Esophagus squamous epithelium (tissue), 5 donors: ENCODE data around the gene TSTD1. TPM values are rescaled to one million over a fixed set of nuclear protein-coding genes. Genes with fewer than 3 reads are reported as not detected.
A peak's percentile ranks its signal among the peaks of the same experiment; 100 is the strongest.

Experiments used
- DNase-seq: peaks from one replicate; lab custom pipeline; 2025; lab: John Stamatoyannopoulos, UW
- H3K27ac ChIP-seq, 4 donors: fragments of 200-600 bp; sonication (generic); one replicate each; pipeline ENCODE4 v1.5.1; 2016 to 2019; ENCODE audit warnings: mild to moderate bottlenecking in 1 of 4
- H3K27me3 ChIP-seq, 4 donors: fragments of 200-600 bp; sonication (generic); 1 replicate in 3 of 4; 2 replicates in 1 of 4; pipeline versions ENCODE4 v1.5.1 to v1.6.0; 2017 to 2021; ENCODE audit warnings: antibody characterized with exemption in 1 of 4
- H3K36me3 ChIP-seq, 3 donors: fragments of 200-600 bp; sonication (generic); one replicate each; pipeline ENCODE4 v1.5.1; 2016 to 2019
- H3K4me1 ChIP-seq, 3 donors: fragments of 200-600 bp; sonication (generic); one replicate each; pipeline ENCODE4 v1.5.1; 2017 to 2019
- H3K4me3 ChIP-seq, 4 donors: fragments of 200-600 bp; sonication (generic); 1 replicate in 3 of 4; 2 replicates in 1 of 4; pipeline ENCODE4 v1.5.1; 2016 to 2019; ENCODE audit warnings: mild to moderate bottlenecking in 2 of 4, moderate library complexity in 1 of 4
- H3K9me3 ChIP-seq, 3 donors: fragments of 200-600 bp; sonication (generic); one replicate each; pipeline ENCODE4 v1.5.1; 2016 to 2019
- CTCF ChIP-seq, 6 experiments: fragments of 450-650 bp in 4 of 6; fragments of 200-600 bp in 2 of 6; sonication (generic) in 2 of 6; IDR thresholded peaks; one replicate each; pipeline ENCODE4 v1.5.1; 2016 to 2019; ENCODE audit warnings: antibody characterized with exemption in 6 of 6, mild to moderate bottlenecking in 4 of 6, moderate library complexity in 4 of 6
- POLR2A ChIP-seq, 4 donors: fragments of 450-650 bp; IDR thresholded peaks; one replicate each; pipeline ENCODE4 v1.6.1; 2017; ENCODE audit warnings: antibody characterized with exemption in 4 of 4, mild to moderate bottlenecking in 4 of 4, moderate library complexity in 3 of 4
- WGBS, 2 donors: methylation state at CpG; one replicate each; pipeline ENCODE4 v1.1.5; 2018; 5-methylcytosine and 5-hydroxymethylcytosine counted together
- intact Hi-C: fragments of 100-400 bp; cut with DNase I; formaldehyde crosslinking; loops from one replicate; pipeline ENCODE4 v1.15.0; 2022
- total RNA-seq, 4 donors: library from RNA; depleted of rRNA; stranded (reverse); fragments of >200 nt; gene quantifications; one replicate each; pipeline ENCODE4 v1.1.0, GENCODE V29; 2016
- donor health status: DM: yes; HTN: yes; CAD: no.

Gene TSTD1, protein sequence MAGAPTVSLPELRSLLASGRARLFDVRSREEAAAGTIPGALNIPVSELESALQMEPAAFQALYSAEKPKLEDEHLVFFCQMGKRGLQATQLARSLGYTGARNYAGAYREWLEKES
- total RNA-seq, result 10 to 100 TPM; 69.3 to 99.0 (median 91.4) TPM

- peak in 1 of 6 experiments; percentile 11 for TF ChIP-seq CTCF (IDR thresholded peaks at IDR 0.05)
- TF ChIP-seq POLR2A (IDR thresholded peaks at IDR 0.05), result peak in 1 of 4 donors; percentile 70
- H3K4me3 ChIP-seq, result peak within 1 kb of the TSS; percentile 61 to 84 (median 78)
- WGBS, 2 donors, result 9 to 27% methylated on average over 6 to 7 of the region's 54 CpGs
- DNase-seq, result no peak
- H3K9me3 ChIP-seq, result no peaks in the 10 kb centered on the region
- H3K27me3 ChIP-seq, result no peaks in the 10 kb centered on the region
- H3K4me1 ChIP-seq, result peaks cover 5 to 39% (median 8%) of the 10 kb centered on the region in 3 donors
- H3K36me3 ChIP-seq, result peaks cover 26 to 45% (median 28%) of the 10 kb centered on the region in 3 donors
- intact Hi-C loops, result loop anchor here (10.0 kb wide), 1 partner anchor 56 kb away; the partner anchor contains the start of gene KLHDC9
- H3K27ac ChIP-seq, result peak within 1 kb of the TSS; percentile 77 to 91 (median 85)
Measured at GRCh38 chr1:161038523-161039153, at the start of gene TSTD1. TSS of gene TSTD1 (minus strand) at chr1:161038964. CDS start at chr1:161038889, 75 bp downstream.

DNA sequence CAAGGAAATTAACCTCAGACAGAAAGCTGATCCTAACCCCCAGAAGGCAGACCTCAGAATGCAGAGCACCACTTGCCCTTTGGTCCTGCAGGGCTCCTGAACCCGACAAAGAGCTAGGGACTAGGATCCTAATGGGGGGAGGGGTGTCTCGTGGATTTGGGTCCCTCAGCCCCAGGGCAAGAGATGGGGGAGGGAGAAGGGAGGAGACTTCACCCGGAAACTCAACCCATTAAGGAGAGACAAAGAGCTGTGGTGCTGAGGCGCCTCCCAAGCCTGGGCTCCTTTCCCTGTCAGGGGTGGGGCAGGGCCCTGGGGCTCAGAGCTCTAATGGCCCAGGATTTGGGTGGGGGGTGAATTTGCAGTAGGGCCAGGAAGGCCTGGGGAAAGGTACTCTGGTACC lies 47.7 kb upstream of the TSTD1 start:
- intact Hi-C loops, result no loop called here
- Histone ChIP-seq H3K4me3 (peak overlapping the region; percentile 50 to 65 (median 64)), H3K27ac (peak overlapping the region; percentile 90 to 97 (median 94)), H3K4me1 (peaks cover 26 to 85% (median 30%) of the 10 kb centered on the region in 3 donors), H3K9me3 (no peaks in the 10 kb centered on the region), H3K27me3 (no peaks in the 10 kb centered on the region), H3K36me3 (no peaks in the 10 kb centered on the region)
- TF ChIP-seq CTCF (IDR thresholded peaks at IDR 0.05) (no peak), POLR2A (IDR thresholded peaks at IDR 0.05) (peak in 1 of 4 donors; percentile 43)
- 0 to 60% methylated on average over 1 to 2 of the region's 4 CpGs for WGBS, 2 donors
- DNase-seq, result no peak

DNA sequence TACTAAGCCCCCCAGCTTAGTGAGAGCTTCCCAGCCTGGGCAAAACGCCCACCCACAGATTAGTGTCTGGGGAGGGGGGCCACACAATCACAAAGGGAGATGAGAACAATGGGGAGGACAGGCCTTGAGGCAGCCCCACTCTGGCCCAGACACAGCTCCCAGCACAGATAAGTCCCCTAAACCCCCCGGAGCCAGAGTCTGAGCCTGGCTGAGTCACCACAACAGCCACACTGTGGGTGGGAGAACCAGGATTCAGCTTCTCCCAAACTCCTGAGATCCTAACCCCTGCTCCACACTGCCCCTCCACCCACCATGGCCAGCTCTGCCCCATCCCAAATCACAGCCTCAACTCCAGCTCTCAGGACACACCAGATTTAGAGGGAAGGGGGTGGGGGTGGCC lies 46.4 kb upstream of the TSTD1 start:
- Histone ChIP-seq H3K4me1 (peaks cover 33 to 86% (median 34%) of the 10 kb centered on the region in 3 donors), H3K27ac (peak overlapping the region; percentile 89 to 97 (median 94)), H3K27me3 (no peaks in the 10 kb centered on the region), H3K4me3 (peak overlapping the region; percentile 50 to 65 (median 64)), H3K36me3 (peaks cover 0 to 3% (median 0%) of the 10 kb centered on the region in 3 donors), H3K9me3 (no peaks in the 10 kb centered on the region)
- 57% methylated on average over 1 of the region's 2 CpGs; no CpG with 5 or more reads in 1 of the 2 donors for WGBS, 2 donors
- intact Hi-C loops, result no loop called here
- DNase-seq, result no peak
- TF ChIP-seq CTCF (IDR thresholded peaks at IDR 0.05) (no peak), POLR2A (IDR thresholded peaks at IDR 0.05) (no peak)

GRCh38 chr1:161084597-161084988 lies 45.8 kb upstream of the TSTD1 start:
- Histone ChIP-seq H3K4me3 (peak overlapping the region; percentile 50 to 65 (median 64)), H3K36me3 (peaks cover 0 to 8% (median 0%) of the 10 kb centered on the region in 3 donors), H3K9me3 (no peaks in the 10 kb centered on the region), H3K27ac (peak overlapping the region; percentile 89 to 97 (median 94)), H3K27me3 (peaks cover 0 to 4% (median 0%) of the 10 kb centered on the region in 4 donors), H3K4me1 (peaks cover 31 to 86% (median 32%) of the 10 kb centered on the region in 3 donors)
- TF ChIP-seq CTCF (IDR thresholded peaks at IDR 0.05) (no peak), POLR2A (IDR thresholded peaks at IDR 0.05) (no peak)
- 80% methylated on average over 1 of the region's 1 CpG; no CpG with 5 or more reads in 1 of the 2 donors for WGBS, 2 donors
- intact Hi-C loops, result no loop called here
- no peak for DNase-seq
